Activated CD4-positive, CD25-positive, alpha-beta regulatory T cell treated with anti-CD3 and anti-CD28 coated beads, Interleukin-2, amount 50 U/mL, for 16 hours (primary cell): Measurements from ENCODE around the gene IFT80.
"Not testable (repeated sequence)": the region's sequence is repeated elsewhere in the genome, so short reads cannot be mapped to it uniquely, and the experiment has no call there.

Source experiments
- DNase-seq: peaks from one replicate; pipeline ENCODE4 v3.0.0-alpha.2; 2020; ENCODE audit warnings: low read depth, low spot score

The IFT80 gene

DNA sequence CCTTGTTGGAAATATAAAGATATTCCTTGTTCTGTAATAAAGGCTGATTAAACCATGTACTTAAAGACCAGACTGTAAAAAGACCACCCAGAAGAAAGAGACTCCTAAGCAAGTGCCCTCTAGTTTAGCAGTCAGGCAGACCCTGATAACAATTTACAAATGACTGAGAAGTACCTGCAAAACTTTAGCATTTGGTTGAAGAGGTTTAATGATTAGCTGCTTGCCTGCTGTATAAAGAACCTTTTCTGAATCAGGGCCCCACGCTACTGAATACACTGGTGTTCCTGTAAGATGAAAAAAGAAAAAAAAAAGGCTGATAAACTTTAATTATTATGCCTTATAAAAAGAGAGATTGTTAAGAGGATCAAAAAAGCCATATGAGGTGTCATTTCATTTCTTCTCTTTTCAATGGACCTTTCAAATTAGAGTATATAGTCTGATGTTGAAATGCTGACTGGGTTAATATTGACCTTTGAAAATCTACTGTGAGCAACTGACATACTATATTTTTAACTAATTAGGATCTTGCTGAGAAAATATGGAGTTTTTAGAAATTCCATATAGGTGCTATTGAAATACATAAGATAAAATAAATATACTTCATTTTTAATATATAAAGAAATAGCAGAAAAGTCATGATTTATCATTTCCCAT lies 33.0 kb downstream of the IFT80 start:
- DNase-seq, result no peak

DNA sequence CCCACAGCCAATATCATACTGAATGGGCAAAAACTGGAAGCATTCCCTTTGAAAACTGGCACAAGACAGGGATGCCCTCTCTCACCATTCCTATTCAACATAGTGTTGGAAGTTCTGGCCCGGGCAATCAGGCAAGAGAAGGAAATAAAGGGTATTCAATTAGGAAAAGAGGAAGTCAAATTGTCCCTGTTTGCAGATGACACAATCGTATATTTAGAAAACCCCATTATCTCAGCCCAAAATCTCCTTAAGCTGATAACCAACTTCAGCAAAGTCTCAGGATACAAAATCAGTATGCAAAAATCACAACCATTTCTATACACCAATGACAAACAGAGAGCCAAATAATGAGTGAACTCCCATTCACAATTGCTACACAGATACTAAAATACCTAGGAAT lies 36.1 kb downstream of the IFT80 start:
- not testable (repeated sequence) for DNase-seq

DNA sequence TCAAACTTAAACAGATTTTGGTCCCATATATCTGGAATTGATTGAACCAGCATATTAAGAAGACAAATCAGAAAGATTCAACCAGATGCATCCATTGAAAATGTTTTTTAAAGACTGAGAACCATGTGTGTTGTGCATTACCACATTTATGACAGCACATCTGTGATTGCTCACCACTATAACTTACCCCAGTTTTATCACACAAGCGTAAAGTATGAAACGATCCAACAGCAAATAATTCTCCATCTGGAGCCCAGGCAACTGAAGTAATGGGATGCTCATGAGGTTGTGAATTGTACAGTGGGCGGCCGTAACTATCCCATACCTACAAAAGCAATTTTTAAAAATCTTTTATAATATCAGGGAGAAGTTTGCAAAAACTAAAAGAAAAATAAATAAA lies 43.2 kb downstream of the IFT80 start:
- no peak for DNase-seq

DNA sequence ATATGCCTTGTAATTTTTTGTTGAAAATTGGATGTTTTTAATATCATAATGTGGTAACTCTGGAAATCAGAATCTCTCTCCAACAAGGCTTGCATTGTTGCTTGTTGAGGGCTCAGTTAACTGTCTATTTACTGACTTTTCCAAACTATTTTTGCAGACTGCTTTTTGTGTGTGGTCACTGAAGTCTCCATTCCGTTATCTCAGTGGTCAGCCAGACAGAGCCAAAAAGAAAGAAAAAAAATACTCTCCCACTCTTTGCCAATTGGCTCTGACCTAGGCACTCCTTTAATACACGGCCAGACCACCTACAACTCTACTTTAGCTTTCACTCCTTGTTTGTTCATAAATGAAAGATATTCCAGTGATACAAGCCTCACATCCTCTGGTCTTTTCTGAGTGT lies 52.5 kb downstream of the IFT80 start:
- no peak for DNase-seq

DNA sequence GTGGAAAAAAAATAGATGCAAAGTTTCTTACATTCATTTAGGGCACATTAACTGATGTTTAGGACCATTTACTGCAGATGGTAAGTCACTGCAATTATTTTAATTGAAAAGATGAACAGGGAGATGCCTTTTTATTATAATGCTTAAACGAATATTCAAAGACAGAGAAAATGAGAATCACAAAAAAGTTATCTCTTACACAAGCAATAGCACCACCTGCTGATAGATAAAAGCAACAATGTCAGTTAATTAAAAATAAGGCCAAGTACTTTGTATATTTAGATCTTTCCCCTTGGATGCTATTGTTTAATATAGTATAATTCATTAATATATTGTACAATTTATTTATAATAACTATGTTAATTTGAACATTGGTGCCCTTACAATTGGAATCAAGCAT lies 55.9 kb downstream of the IFT80 start:
- no peak for DNase-seq

DNA sequence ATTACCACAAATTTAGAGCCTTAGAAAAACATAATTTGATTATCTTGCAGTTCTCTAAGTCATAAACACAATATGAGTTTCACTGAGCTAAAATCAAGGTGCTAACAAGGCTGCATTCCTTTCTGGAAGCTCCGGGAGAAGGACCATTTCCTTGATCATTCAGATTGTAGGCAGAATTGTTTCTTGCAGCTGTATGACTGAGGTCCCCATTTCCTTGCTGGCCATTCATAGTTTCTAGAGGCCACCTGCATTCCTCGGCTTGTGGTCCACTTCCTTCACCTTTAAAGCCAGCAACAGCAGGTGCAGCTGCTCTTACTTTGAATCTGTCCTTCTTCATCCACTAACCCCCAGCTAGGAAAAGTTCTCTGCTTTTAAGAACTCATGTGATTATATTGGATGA lies 58.7 kb downstream of the IFT80 start:
- no peak for DNase-seq

DNA sequence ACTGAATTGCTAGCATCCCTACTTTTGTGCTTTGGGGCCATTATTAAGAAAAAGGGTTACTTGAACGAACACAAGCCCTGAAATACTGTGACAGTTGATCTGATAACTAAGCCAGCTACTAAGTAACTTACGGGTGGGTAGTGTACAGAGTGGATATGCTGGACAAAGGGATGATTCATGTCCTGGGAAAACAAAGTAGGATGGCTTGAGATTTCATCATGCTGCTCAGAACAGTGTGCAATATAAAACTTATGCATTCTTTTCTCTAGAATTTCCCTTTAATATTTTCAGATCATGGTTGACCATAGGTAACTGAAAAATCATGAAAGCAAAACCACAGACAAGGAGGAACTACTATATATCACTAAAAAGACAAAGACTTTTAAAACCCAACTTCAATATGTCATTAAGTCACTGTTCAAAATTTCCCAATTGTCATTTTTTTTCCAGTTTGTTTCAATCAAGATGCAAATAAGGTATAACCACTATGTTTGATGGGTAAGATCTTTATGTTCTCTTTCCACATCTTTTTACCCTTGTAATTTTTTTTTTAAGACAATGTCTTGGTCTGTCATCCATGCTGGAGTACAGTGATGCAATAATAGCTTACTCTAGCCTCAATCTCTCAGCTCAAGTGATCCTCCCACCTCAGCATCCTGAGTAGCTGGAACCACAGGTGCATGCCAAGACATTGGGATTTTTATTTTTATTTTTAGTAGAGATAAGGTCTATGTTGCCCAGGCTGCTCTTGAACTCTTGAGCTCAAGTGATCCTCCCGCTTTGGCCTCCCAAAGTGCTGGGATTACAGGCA lies 67.7 kb downstream of the IFT80 start:
- no peak for DNase-seq

DNA sequence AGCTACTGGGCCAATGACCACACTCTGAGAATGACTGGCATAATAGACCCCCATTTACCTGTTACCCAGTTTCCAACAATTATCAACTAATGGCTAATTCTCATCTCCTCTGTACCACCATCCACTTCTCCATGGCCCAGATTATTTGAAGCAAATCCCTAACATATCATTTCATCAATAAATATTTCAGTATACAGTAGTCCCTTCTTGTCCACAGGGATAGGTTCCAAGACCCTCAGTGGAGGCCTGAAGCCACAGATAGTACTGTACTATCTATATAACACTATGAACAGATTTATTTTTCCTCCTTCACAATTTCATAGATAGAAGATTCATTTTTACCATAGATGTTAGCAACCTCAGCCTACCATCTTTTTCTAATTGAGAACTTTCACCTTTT lies 68.3 kb downstream of the IFT80 start:
- no peak for DNase-seq

DNA sequence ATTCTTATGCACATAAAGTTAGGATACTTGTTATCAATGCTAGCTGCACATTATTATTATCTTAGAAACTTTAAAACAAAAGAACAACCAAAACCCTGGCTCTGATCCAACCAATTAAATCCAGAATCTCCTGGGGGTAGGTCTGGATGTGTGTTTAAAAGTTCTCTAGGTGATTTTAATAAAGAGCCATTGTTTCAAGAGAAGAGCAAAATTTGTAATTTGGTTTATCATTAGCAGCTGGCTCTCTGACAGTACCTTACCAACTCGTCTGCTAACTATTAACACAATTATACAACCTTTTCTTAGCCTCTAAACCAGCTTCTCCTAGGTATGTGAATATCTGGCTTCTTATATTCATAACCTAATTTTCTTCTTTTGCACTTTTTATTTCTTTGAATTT lies 68.9 kb downstream of the IFT80 start:
- DNase-seq, result no peak

DNA sequence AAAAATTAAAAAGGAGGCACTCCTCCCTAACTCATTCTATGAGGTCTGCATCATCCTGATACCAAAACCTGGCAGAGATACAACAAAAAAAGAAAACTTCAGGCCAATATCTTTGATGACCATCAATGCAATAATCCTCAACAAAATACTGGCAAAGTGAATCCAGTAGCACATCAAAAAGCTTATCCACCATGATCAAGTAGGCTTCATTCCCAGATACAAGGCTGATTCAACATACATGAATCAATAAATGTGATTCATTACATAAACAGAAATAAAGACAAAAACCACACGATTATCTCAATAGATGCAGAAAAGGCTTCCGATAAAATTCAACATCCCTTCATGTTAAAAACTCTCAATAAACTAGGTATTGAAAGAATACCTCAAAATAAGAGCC lies 72.7 kb downstream of the IFT80 start:
- not testable (repeated sequence) for DNase-seq

DNA sequence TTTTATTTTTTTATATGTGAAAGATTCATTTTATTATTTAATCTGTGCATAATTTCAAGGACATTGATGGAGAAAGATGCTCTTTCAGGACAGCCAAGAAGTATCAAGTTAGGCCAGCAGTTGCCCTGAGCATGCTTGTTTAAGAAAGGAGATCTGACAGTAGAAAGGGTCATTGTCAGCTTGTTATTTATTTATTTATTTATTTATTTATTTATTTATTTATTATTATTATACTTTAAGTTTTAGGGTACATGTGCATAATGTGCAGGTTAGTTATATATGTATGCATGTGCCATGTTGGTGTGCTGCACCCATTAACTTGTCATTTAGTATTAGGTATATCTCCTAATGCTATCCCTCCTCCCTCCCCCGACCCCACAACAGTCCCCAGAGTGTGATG lies 77.2 kb downstream of the IFT80 start:
- DNase-seq, result not testable (repeated sequence)

DNA sequence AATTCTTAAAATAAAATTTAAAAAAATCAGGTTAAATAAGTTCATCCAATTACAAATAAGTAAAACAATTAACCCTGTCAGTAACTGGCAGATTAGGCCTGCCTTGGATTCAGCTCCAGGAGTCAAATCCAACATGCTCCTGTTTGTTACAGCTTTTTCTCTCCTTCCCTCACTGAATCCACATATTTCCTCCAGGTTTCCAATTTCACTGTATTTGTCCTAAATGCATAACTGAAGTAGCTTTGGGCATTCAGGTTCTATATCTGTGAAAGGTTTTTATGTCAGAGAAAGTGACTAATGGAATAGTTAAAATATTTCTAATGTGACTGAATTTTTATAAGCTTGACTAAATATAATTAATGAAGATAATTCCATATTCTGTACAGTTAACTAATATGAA lies 79.7 kb downstream of the IFT80 start:
- DNase-seq, result no peak

DNA sequence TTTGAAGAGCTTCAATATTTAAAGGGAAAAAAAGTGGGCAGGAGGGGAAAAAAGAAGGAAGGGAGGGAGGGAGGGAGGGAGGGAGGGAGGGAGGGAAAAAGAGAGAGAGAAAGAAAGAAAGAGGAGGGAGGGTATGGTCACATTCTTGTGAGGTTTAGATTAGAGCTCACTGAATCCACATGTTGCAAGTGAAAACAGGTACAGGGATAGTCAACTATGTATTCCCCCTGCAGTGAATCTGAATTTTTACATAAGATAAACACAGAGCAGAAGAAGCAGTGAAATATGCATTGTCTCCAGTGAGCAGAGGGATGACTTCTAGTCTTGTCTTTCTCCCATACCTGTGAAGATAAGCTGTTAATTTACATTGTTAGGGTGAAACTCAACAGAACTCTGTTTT lies 84.0 kb downstream of the IFT80 start:
- DNase-seq, result no peak

DNA sequence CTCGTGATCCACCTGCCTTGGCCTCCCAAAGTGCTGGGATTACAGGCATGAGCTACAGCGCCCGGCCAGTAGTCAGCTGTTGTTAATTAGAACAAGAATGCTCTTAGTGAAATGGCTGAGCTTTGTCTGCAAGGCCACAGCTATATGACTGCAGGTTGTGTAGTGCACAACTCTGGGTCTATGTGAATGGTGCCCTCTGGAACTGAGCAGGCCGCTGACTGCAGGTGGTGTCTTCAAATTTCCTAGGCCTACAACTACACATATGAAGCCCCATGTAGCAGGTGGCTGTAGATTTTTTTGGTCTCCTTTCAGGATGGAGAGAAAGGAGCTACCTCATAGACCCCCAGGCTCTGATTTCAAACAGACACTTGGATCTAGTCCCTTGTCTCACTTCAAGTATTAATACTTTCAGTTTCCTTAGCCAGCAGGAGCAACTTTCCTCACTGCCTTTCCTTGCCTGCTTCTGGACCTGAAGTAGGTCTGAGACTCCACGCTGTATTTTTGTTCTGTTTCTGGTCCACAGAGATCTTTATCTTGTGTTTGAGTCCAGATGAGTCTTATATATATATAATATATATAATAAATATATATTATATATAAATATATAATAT lies 86.9 kb downstream of the IFT80 start:
- DNase-seq, result no peak

DNA sequence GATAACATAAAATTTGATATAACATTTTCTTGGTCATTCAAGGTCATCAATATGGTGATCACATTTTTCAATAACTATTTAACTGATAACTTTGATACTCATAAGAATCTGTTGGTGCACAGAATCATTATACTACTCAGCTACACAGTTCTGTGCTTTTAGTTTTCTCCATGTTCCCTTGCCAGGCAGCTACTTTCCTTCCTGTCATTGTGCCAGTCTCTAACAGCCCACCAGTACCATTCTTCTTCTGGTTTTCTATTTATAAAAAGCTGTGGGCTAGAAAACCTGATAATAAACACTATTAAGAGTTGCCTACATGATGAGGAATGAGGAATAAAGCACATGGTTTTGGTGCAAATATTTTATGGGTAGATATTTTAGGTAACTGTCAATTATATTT lies 96.2 kb downstream of the IFT80 start:
- DNase-seq, result no peak

DNA sequence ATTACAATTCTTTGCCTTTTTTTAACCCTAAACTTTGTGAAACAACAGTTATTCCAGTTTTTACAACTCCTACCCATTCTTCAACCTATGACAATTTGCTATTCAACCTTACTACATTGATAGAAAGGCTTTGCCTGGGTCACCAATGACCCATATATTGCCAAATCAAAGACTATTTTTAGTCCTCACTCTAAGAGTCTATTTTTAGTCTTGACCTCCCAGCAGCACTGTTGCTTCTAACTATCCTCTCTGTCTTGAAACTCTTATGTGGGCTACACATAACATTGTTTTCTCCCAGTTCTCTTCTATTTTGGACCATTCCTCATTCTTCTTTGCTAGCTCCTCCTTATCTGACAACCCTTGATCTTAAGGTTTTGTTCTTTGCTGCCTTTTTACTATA lies 102.4 kb downstream of the IFT80 start:
- no peak for DNase-seq

DNA sequence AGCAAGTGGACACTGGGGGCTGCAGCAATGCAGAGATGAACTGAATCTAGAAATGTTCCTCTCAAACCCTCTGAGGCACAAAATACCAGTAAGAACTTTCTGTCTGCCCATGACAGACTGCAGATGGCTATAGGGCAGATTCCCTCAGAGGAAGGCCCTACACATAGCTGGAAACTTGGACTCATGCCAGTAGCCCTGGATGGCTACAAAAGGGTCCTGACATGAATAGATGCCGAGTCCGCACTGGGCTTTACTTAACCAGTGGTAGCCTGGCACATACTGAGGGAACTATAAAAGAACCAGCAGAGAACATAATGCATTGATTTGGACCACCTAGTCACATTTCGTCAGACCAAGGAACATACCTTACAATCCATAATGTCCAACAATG lies 107.1 kb downstream of the IFT80 start:
- no peak for DNase-seq

DNA sequence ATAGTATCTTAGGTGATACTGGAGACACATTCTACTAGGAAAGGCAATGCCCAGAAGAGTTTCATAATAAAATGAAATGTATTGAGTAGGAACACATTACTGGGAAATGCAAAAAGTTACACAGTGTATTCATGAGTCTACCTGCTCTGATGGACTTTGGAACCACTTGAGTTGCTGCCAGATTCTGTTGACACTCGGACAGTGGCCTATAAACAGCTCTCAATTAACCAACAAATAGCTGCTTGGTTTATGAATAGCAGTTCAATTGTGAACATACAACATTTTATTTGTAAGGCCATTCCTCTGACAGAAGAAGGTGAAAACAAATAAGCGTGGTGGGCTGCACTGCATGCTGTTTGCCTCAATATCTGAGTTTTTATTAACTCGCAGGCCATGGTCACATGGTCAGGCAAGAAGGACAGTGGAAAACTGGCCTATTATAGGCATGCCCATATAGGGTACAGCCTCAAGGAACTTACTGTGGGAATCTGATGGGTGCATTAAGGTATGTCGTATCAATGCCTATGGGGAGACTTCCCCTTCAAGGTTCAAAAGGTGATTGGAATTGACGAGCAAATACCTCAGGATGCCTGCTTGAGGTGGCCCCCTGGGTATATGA lies 107.6 kb downstream of the IFT80 start:
- DNase-seq, result no peak

DNA sequence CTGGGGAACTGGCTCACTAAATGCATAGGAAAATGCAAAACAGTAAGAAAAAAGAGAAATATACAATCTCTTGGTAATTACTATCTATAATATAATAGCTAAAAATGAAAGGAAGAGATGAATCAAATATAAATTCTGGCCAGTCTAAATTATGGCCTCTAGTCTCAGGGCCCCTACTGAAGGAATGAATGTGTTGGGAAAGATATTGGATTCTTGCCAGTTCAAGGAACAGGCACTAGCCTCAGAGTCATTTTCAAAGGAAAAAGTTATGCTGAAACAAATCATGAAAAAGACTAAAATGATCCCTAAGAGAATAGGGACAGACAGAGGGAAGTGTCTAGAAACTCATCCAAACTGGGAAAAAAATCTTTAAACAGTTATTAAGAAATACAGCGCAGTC lies 111.4 kb downstream of the IFT80 start:
- no peak for DNase-seq

DNA sequence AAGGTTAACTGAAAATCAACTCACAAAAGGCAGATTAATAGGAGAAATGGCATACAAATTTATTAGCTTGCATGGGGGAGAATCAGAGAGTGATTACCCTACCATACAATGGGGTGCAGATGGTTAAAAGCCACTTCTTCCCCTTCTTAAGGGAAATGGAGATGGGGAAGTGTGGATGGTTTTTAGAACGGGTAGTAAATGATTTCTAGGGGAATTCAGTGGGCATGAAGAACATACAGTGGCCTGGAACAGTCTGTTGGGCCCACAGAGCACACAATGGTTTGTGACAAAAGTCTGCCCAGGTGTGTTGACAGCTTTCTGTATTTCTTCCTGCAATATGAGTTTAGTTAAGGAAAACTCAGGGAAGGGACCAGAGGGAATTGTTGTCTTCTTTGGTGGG lies 112.8 kb downstream of the IFT80 start:
- no peak for DNase-seq

DNA sequence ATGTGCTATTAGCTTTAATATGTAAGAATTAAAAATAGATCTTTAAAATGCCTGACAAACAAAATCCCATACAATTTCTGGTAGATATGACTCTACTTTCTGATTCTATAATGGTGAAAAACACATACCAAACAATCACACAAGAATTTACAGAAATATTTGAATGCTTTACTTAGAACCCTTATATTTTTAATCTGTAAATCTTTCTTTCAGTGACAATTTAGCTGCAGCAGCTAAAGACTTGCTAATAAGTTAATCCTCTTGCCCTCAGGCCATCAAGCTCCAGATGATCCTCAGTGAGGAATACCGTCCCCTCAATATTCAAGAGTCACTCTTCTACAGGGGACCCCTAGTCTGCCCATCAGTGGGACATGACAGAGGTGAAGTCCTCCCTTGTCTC lies 118.2 kb downstream of the IFT80 start:
- no peak for DNase-seq

DNA sequence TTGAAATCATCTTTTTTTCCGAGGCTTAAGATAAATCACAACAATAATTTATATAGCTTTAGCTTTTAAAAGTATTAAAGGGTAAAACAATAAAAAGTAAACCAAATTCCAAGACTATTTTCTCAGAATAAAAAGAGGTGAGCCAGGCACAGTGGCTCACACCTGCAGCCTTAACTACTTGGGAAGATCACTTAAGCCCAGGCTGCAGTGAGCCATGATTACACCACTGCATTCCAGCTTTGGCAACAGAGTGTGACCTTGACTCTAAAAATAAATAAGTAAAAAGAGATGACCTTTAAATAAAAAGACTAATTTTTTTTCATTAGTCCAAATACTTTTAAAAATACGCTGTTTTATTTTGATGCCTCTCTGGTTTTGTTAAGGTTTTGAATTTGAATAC lies 119.4 kb downstream of the IFT80 start:
- DNase-seq, result no peak

DNA sequence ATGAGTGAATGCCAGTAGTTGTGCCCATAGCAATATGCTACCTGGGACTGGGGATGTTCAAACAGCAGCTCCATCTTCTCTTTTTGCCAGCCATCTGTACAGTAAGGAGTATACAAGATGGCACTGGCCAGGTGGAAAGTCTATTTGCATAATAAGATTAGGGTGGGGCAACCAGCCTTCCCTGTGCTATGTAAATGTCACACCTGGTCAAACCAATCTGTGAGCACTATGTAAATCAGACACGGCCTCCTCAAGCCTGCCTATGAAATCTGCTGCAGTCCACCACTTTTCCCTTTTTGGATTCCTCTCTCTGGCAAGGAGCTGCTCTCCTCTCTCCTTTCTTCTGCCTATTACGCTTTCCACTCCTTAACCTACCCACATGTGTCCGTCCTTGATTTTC lies 120.8 kb downstream of the IFT80 start:
- DNase-seq, result no peak
